ENCODE measurements around the gene PRODH2. TPM values are rescaled to one million over a fixed set of nuclear protein-coding genes. Genes with fewer than 3 reads are reported as not detected.

Gene PRODH2
- polyA plus RNA-seq, 1 donor, result 1.9 TPM

GRCh38 chr19:35852029-35852780 is 39.6 kb upstream of the PRODH2 start, which contains the start of gene NPHS1:
NPHS1 (minus strand) TSS chr19:35852504; CDS start chr19:35851837, 667 bp downstream.
- WGBS (ENCODE audit: insufficient coverage, low lambda C conversion rate), result 83% methylated on average over 4 of the region's 9 CpGs
- Histone ChIP-seq H3K4me1 (ENCODE audit: control insufficient read depth, insufficient read depth, low read length) (peaks cover 9% of the 10 kb centered on the region), H3K9me3 (ENCODE audit: control insufficient read depth, low read depth, low read length) (peaks cover 7% of the 10 kb centered on the region), H3K4me3 (ENCODE audit: low read length) (no peak within 1 kb of the TSS), H3K36me3 (ENCODE audit: control insufficient read depth, insufficient read depth, low read length) (no peaks in the 10 kb centered on the region), H3K27ac (ENCODE audit: low read length) (no peak within 1 kb of the TSS), H3K27me3 (ENCODE audit: control insufficient read depth, insufficient read depth, low read length) (peaks cover 58% of the 10 kb centered on the region)
- peak; percentile 32 to 47 for DNase-seq

DNA sequence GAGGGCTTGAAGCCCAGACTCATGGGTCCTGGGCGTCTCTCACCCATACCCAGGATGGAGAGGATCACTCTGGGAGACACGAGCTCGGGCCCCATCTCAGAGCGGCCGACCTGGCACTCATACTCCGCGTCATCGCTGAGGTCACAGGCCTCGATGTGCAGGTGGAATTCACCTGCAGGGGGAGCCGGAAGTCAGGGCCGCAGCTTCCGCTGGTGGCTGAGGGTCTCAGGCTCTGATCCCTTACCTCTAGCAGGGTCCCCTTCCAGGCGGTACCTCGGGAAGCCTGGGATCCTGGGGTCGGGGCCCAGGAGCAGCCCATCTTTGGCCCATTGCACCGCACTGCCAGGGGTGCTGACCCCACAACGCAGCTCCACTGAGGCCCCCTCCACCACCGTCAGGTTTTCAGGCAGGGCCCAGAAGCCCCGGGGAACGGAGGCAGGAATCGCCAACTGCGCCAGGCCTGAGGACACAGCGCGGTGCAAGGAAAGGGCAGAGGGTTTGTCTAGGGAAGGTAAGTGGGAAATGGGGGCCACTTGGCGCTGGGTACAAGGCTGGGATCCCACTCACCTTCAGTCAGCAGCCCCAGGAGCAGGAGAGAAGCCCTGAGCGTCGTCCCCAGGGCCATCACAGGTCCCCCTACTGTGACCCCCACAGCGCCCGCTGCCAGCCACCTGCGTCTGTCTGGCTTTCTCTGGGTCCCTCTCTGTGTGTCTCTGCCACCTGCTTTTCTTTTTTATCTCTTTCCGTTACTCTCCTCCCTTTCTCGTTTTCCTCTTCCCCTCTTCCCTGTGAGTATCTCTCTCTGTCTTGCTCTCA is 38.8 kb upstream of the PRODH2 start:
- H3K9me3 ChIP-seq (ENCODE audit: control insufficient read depth, low read depth, low read length), result peaks cover 4% of the 10 kb centered on the region
- no peaks in the 10 kb centered on the region for H3K36me3 ChIP-seq (ENCODE audit: control insufficient read depth, insufficient read depth, low read length)
- H3K4me3 ChIP-seq (ENCODE audit: low read length), result no peak overlapping the region
- H3K27ac ChIP-seq (ENCODE audit: low read length), result no peak overlapping the region
- WGBS (ENCODE audit: insufficient coverage, low lambda C conversion rate), result 75% methylated on average over 3 of the region's 32 CpGs
- DNase-seq, result no peak
- peaks cover 50% of the 10 kb centered on the region for H3K27me3 ChIP-seq (ENCODE audit: control insufficient read depth, insufficient read depth, low read length)
- peaks cover 4% of the 10 kb centered on the region for H3K4me1 ChIP-seq (ENCODE audit: control insufficient read depth, insufficient read depth, low read length)

DNA sequence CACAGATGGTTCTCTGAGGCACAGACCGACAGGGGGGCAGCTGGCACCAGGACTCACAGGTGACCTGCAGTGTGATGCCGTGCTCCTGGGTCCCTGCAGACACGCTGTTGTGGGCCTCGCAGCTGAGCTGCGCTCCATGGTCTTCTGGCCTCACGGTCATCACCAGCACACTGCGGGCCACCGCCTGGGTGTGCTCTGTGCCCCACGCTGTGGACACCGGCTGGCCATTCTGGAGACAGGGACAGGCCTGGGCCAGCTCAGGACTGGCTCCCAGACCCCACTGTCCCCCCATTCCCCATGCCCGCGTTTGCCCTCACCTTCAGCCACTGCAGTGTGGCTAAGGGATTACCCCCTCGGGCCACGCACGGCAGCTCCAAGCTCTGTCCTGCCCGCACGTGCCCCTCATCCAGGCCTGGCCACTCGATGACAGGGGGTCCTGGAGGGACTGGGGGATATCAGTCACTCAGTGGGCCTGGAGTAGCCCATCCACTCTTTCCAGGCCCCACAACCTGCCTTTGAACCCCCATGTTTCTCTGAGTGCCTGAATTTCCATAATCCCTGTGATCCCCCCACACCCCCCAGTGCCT is 36.4 kb upstream of the PRODH2 start:
- Histone ChIP-seq H3K36me3 (ENCODE audit: control insufficient read depth, insufficient read depth, low read length) (no peaks in the 10 kb centered on the region), H3K9me3 (ENCODE audit: control insufficient read depth, low read depth, low read length) (peaks cover 6% of the 10 kb centered on the region), H3K27me3 (ENCODE audit: control insufficient read depth, insufficient read depth, low read length) (peaks cover 53% of the 10 kb centered on the region), H3K4me3 (ENCODE audit: low read length) (no peak overlapping the region), H3K27ac (ENCODE audit: low read length) (no peak overlapping the region), H3K4me1 (ENCODE audit: control insufficient read depth, insufficient read depth, low read length) (peaks cover 12% of the 10 kb centered on the region)
- DNase-seq, result no peak
- no CpG with 5 or more reads among the region's 18 CpGs for WGBS (ENCODE audit: insufficient coverage, low lambda C conversion rate)

- Histone ChIP-seq H3K27me3 (ENCODE audit: control insufficient read depth, insufficient read depth, low read length) (peaks cover 56% of the 10 kb centered on the region), H3K9me3 (ENCODE audit: control insufficient read depth, low read depth, low read length) (peaks cover 8% of the 10 kb centered on the region), H3K4me3 (ENCODE audit: low read length) (no peak overlapping the region), H3K4me1 (ENCODE audit: control insufficient read depth, insufficient read depth, low read length) (peaks cover 14% of the 10 kb centered on the region), H3K36me3 (ENCODE audit: control insufficient read depth, insufficient read depth, low read length) (no peaks in the 10 kb centered on the region), H3K27ac (ENCODE audit: low read length) (no peak overlapping the region)
- no peak for DNase-seq
- no CpG with 5 or more reads among the region's 8 CpGs for WGBS (ENCODE audit: insufficient coverage, low lambda C conversion rate)
Measured at GRCh38 chr19:35848486-35848885, 35.8 kb upstream of the PRODH2 start.

DNA sequence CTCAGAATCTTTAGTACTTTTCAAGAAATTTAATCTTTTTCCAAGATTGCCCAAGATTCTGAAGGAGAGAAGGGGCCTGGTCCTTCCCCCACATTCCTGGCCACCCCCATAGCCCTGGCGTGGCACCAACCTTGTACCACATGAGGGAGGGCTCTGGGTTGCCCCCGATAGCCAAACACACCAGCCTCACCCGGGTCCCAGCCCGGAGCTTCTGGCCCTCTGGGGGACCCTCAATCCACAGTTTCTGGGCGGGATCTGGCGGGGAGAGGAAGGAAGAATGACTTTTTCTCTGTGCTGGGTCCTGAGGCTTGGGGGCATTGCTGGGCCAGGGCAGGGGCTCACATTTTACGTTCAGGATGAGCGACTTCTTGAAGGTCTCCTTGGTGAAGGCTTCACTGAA is 35.3 kb upstream of the PRODH2 start:
- peaks cover 8% of the 10 kb centered on the region for H3K9me3 ChIP-seq (ENCODE audit: control insufficient read depth, low read depth, low read length)
- H3K27ac ChIP-seq (ENCODE audit: low read length), result no peak overlapping the region
- WGBS (ENCODE audit: insufficient coverage, low lambda C conversion rate), result no CpG with 5 or more reads among the region's 8 CpGs
- no peak for DNase-seq
- H3K4me1 ChIP-seq (ENCODE audit: control insufficient read depth, insufficient read depth, low read length), result peaks cover 14% of the 10 kb centered on the region
- no peaks in the 10 kb centered on the region for H3K36me3 ChIP-seq (ENCODE audit: control insufficient read depth, insufficient read depth, low read length)
- H3K4me3 ChIP-seq (ENCODE audit: low read length), result no peak overlapping the region
- peaks cover 54% of the 10 kb centered on the region for H3K27me3 ChIP-seq (ENCODE audit: control insufficient read depth, insufficient read depth, low read length)

DNA sequence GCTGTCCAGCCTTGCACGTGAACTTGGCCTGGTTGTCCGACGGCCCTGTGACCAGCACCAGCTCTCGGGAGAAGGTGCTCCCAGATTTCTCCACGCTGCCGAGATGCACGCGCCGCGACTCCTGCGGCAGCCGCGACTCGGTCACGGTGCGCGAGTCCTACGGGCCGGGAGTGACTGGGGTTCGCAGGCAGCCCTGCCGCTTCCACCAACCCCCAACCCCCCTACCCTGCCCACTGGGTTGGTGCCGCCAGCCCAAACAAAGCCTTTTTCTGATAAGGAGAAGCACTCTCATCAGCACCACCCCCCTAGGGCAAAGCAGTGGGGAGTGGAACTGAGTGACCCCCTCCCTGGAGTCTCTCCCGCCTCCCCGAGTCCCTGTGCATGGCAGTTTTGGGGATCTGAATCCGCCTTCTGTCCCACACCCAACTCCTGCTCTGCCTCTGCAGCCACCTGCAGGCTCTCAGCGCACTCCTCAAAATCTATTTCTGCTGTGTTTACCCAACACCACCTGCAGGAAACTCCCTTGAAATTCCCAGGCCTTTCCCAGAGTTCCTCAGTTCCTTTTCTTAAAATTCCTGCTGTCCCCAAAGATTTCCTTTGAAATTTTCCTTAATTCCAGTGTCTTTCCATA is 33.5 kb upstream of the PRODH2 start:
- WGBS (ENCODE audit: insufficient coverage, low lambda C conversion rate), result 0% methylated on average over 1 of the region's 26 CpGs
- Histone ChIP-seq H3K9me3 (ENCODE audit: control insufficient read depth, low read depth, low read length) (peaks cover 4% of the 10 kb centered on the region), H3K27me3 (ENCODE audit: control insufficient read depth, insufficient read depth, low read length) (peaks cover 45% of the 10 kb centered on the region), H3K27ac (ENCODE audit: low read length) (no peak overlapping the region), H3K36me3 (ENCODE audit: control insufficient read depth, insufficient read depth, low read length) (no peaks in the 10 kb centered on the region), H3K4me3 (ENCODE audit: low read length) (peak overlapping the region; percentile 35), H3K4me1 (ENCODE audit: control insufficient read depth, insufficient read depth, low read length) (peaks cover 14% of the 10 kb centered on the region)
- DNase-seq, result peak; percentile 21 to 48

- Histone ChIP-seq H3K4me1 (ENCODE audit: control insufficient read depth, insufficient read depth, low read length) (peaks cover 14% of the 10 kb centered on the region), H3K27me3 (ENCODE audit: control insufficient read depth, insufficient read depth, low read length) (peaks cover 39% of the 10 kb centered on the region), H3K27ac (ENCODE audit: low read length) (no peak overlapping the region), H3K9me3 (ENCODE audit: control insufficient read depth, low read depth, low read length) (peaks cover 4% of the 10 kb centered on the region), H3K4me3 (ENCODE audit: low read length) (peak overlapping the region; percentile 35), H3K36me3 (ENCODE audit: control insufficient read depth, insufficient read depth, low read length) (no peaks in the 10 kb centered on the region)
- DNase-seq, result peak; percentile 68 to 84
- WGBS (ENCODE audit: insufficient coverage, low lambda C conversion rate), result 13% methylated on average over 2 of the region's 63 CpGs
Measured at GRCh38 chr19:35845215-35846037, 32.8 kb upstream of the PRODH2 start.

DNA sequence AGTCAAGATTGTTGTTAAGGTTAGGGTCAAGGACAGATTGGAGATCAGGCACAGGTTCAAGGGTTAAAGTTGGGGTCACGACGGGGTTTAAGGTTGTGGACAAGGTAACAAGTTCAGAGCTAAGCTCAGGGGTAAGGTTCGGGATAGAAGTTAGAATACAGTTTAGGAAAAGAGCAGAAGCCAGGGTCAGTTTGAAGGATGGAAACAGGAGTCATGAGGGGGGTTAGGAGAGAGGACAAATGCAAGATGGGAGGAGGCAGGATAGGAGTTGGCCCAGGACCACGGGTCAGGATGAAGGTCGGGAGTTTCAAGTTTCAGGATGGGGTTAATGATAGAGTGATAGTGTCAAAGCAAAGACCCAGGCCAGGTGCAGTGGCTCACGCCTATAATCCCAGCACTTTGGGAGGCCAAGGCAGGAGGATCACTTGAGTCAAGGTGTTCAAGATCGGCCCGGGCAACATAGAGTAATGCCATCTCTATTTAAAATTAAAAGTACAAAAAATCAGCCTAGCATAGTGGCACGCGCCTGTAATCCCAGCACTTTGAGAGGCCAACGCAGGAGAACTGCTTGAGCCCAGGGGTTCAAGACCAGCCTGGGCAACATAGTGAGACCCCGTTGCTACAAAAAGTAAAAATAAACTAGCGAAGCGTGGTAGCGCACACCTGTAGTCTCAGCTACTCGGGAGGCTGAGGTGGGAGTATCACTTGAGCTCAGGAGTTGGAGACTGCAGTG is 32.0 kb upstream of the PRODH2 start:
- H3K27me3 ChIP-seq (ENCODE audit: control insufficient read depth, insufficient read depth, low read length), result peaks cover 39% of the 10 kb centered on the region

More for the DNA sequence above, 32.0 kb upstream of the PRODH2 start:
- 87% methylated on average over 3 of the region's 16 CpGs for WGBS (ENCODE audit: insufficient coverage, low lambda C conversion rate)
- Histone ChIP-seq H3K9me3 (ENCODE audit: control insufficient read depth, low read depth, low read length) (peaks cover 4% of the 10 kb centered on the region), H3K4me3 (ENCODE audit: low read length) (no peak overlapping the region), H3K27ac (ENCODE audit: low read length) (no peak overlapping the region), H3K4me1 (ENCODE audit: control insufficient read depth, insufficient read depth, low read length) (peaks cover 14% of the 10 kb centered on the region), H3K36me3 (ENCODE audit: control insufficient read depth, insufficient read depth, low read length) (no peaks in the 10 kb centered on the region)
- DNase-seq, result peak in 1 of 2 donors; percentile 1

All from large intestine (tissue), 3 donors.